Activated naive CD8-positive, alpha-beta T cell (primary cell): Measurements from ENCODE around the gene ZNF236.
"Not testable (repeated sequence)": the region's sequence is repeated elsewhere in the genome, so short reads cannot be mapped to it uniquely, and the experiment has no call there.

Experiments
- H3K27ac Mint-ChIP-seq: one replicate; pipeline ENCODE4 v1.8.0; 2021; ENCODE audit warnings: mixed read lengths
- H3K27me3 Mint-ChIP-seq: one replicate; pipeline ENCODE4 v1.8.0; 2021; ENCODE audit warnings: mixed read lengths
- H3K36me3 Mint-ChIP-seq: one replicate; pipeline ENCODE4 v1.8.0; 2021; ENCODE audit warnings: mixed read lengths
- H3K4me1 Mint-ChIP-seq: one replicate; pipeline ENCODE4 v1.8.0; 2021; ENCODE audit warnings: low read depth, mixed read lengths
- H3K4me3 Mint-ChIP-seq: one replicate; pipeline ENCODE4 v1.8.0; 2021; ENCODE audit warnings: mild to moderate bottlenecking, mixed read lengths
- H3K9me3 Mint-ChIP-seq: one replicate; pipeline ENCODE4 v1.8.0; 2021; ENCODE audit warnings: low read depth, mixed read lengths

ZNF236 gene

DNA sequence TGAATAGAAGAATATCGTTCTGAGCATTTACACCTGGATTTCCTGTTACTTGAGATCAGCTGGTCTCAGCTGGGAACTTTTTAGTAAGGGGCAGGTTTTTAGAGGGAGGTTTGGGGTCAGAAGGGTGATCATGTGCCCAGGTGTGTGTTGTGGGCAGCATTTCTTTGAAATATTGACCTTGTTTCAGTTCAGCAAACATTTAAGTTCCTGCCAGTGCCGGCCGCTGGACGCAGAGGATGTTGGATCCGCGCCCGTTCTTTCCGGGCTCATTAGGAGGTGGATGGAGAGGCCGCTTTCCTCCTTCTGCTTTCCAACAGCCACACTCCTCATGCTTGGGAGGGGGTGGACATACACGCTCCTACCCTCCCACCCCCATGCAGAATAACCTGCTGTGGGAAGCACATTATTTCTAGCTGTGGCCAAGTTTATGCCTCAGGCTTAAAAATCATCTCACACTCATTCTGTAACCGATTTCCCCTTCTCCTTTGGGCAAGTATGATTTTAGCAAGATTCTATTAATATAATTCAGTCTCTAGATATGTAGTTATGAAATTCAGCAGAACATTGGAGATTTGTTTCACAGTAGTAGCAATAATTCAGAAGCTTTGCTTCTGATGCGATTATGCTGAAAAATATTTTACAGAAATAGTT lies 131.4 kb downstream of the ZNF236 start:
- Mint-ChIP-seq H3K27me3 (no peaks in the 10 kb centered on the region), H3K4me3 (no peak overlapping the region), H3K36me3 (peaks cover 26% of the 10 kb centered on the region), H3K9me3 (no peaks in the 10 kb centered on the region), H3K4me1 (peaks cover 2% of the 10 kb centered on the region), H3K27ac (no peak overlapping the region)

- no peaks in the 10 kb centered on the region for H3K4me1 Mint-ChIP-seq
- peaks cover 26% of the 10 kb centered on the region for H3K36me3 Mint-ChIP-seq
- H3K27ac Mint-ChIP-seq: no peak overlapping the region
These were observed 133.3 kb downstream of the ZNF236 start for GRCh38 chr18:76955524-76956170.

GRCh38 chr18:76956648-76957047 lies 134.3 kb downstream of the ZNF236 start:
- Mint-ChIP-seq H3K4me3 (no peak overlapping the region), H3K9me3 (peaks cover under 1% of the 10 kb centered on the region), H3K36me3 (peaks cover 27% of the 10 kb centered on the region), H3K27ac (no peak overlapping the region), H3K27me3 (no peaks in the 10 kb centered on the region), H3K4me1 (no peaks in the 10 kb centered on the region)

More at GRCh38 chr18:76955524-76956170, 133.3 kb downstream of the ZNF236 start:
- no peak overlapping the region for H3K4me3 Mint-ChIP-seq
- H3K9me3 Mint-ChIP-seq: no peaks in the 10 kb centered on the region
- no peaks in the 10 kb centered on the region for H3K27me3 Mint-ChIP-seq

GRCh38 chr18:76957384-76958355 lies 135.3 kb downstream of the ZNF236 start:
- Mint-ChIP-seq H3K4me1 (peaks cover 4% of the 10 kb centered on the region), H3K9me3 (peaks cover 4% of the 10 kb centered on the region), H3K27ac (no peak overlapping the region), H3K36me3 (peaks cover 32% of the 10 kb centered on the region), H3K4me3 (no peak overlapping the region), H3K27me3 (no peaks in the 10 kb centered on the region)

GRCh38 chr18:76958692-76959341 lies 136.5 kb downstream of the ZNF236 start:
- H3K27ac Mint-ChIP-seq: no peak overlapping the region
- H3K4me1 Mint-ChIP-seq: peaks cover 15% of the 10 kb centered on the region
- peaks cover 41% of the 10 kb centered on the region for H3K36me3 Mint-ChIP-seq
- no peaks in the 10 kb centered on the region for H3K27me3 Mint-ChIP-seq
- H3K4me3 Mint-ChIP-seq: no peak overlapping the region
- H3K9me3 Mint-ChIP-seq: peaks cover 4% of the 10 kb centered on the region

- Mint-ChIP-seq H3K4me1 (peaks cover 19% of the 10 kb centered on the region), H3K4me3 (no peak overlapping the region), H3K27me3 (no peaks in the 10 kb centered on the region), H3K36me3 (peaks cover 45% of the 10 kb centered on the region), H3K27ac (no peak overlapping the region), H3K9me3 (peaks cover 4% of the 10 kb centered on the region)
These were observed 137.2 kb downstream of the ZNF236 start for GRCh38 chr18:76959605-76960004.

- H3K27ac Mint-ChIP-seq: no peak overlapping the region
- H3K4me1 Mint-ChIP-seq: peaks cover 19% of the 10 kb centered on the region
- peaks cover 45% of the 10 kb centered on the region for H3K36me3 Mint-ChIP-seq
- no peaks in the 10 kb centered on the region for H3K27me3 Mint-ChIP-seq
- no peak overlapping the region for H3K4me3 Mint-ChIP-seq
- peaks cover 4% of the 10 kb centered on the region for H3K9me3 Mint-ChIP-seq
These were observed 138.2 kb downstream of the ZNF236 start for GRCh38 chr18:76960528-76961035.

DNA sequence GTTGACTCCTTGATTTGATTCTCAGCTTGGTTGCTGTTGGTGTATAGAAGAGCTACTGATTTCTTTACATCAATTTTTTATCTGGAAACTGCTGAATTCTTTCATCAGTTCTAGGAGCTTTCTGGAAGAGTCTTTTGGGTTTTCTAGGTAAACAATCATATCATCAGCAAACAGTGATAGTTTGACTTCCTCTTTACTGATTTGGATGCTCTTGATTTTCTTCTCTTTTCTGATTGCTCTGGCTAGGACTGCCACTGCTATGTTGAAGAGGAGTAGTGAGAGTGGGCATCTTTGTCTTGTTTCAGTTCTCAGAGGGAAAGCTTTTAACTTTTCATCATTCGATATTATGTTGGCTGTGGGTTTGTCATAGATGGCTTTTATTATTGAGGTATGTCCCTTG lies 140.5 kb downstream of the ZNF236 start:
- no peak overlapping the region for H3K4me3 Mint-ChIP-seq

GRCh38 chr18:76963936-76964335 lies 141.6 kb downstream of the ZNF236 start:
- peaks cover 19% of the 10 kb centered on the region for H3K4me1 Mint-ChIP-seq
- peaks cover 4% of the 10 kb centered on the region for H3K9me3 Mint-ChIP-seq
- H3K27me3 Mint-ChIP-seq: no peaks in the 10 kb centered on the region
- no peak overlapping the region for H3K27ac Mint-ChIP-seq
- no peak overlapping the region for H3K4me3 Mint-ChIP-seq
- peaks cover 42% of the 10 kb centered on the region for H3K36me3 Mint-ChIP-seq

More for the DNA sequence above, 140.5 kb downstream of the ZNF236 start:
- peak overlapping the region; percentile 4 for H3K27ac Mint-ChIP-seq
- peaks cover 4% of the 10 kb centered on the region for H3K9me3 Mint-ChIP-seq
- H3K36me3 Mint-ChIP-seq: peaks cover 42% of the 10 kb centered on the region
- H3K4me1 Mint-ChIP-seq: peaks cover 19% of the 10 kb centered on the region
- H3K27me3 Mint-ChIP-seq: no peaks in the 10 kb centered on the region

DNA sequence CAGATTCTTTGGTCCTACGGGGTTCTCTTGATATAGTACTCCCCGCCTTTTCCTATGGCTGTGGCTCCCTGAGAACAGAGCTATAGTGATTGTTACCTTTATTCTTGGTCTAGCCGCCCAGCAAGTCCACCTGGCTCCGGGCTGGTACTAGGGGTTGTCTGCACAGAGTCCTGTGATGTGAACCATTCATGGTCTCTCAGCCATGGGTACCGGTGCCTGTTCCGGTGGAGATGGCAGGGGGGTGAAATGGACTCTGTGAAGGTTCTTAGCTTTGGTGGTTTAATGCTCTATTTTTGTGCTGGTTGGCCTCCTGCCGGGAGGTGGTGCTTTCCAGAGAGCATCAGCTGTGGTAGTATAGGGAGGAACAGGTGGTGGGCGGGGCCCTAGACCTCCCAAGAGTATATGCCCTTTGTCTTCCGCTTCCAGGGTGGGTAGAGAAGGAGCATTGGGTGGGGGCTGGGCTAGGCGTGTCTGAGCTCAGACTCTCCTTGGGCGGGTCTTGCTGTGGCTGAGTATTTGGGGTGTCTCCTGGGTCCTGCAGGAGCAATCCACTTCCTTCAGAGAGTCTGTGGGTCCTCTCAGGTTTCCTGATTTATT lies 143.3 kb downstream of the ZNF236 start:
- not testable (repeated sequence) for H3K27me3 Mint-ChIP-seq, H3K27ac Mint-ChIP-seq
- H3K4me1 Mint-ChIP-seq: peaks cover 19% of the 10 kb centered on the region

GRCh38 chr18:76967299-76967698 lies 144.9 kb downstream of the ZNF236 start:
- H3K27me3 Mint-ChIP-seq, H3K4me3 Mint-ChIP-seq, H3K27ac Mint-ChIP-seq, H3K9me3 Mint-ChIP-seq: not testable (repeated sequence)
- peaks cover 17% of the 10 kb centered on the region for H3K36me3 Mint-ChIP-seq
- H3K4me1 Mint-ChIP-seq: peaks cover 20% of the 10 kb centered on the region

More for the DNA sequence above, 143.3 kb downstream of the ZNF236 start:
- not testable (repeated sequence) for H3K9me3 Mint-ChIP-seq, H3K4me3 Mint-ChIP-seq
- H3K36me3 Mint-ChIP-seq: peaks cover 30% of the 10 kb centered on the region

- Mint-ChIP-seq H3K4me1 (peaks cover 15% of the 10 kb centered on the region), H3K27me3 (no peaks in the 10 kb centered on the region), H3K27ac (no peak overlapping the region), H3K36me3 (peaks cover 11% of the 10 kb centered on the region), H3K4me3 (no peak overlapping the region), H3K9me3 (no peaks in the 10 kb centered on the region)
These were observed 145.5 kb downstream of the ZNF236 start for GRCh38 chr18:76967721-76968472.

DNA sequence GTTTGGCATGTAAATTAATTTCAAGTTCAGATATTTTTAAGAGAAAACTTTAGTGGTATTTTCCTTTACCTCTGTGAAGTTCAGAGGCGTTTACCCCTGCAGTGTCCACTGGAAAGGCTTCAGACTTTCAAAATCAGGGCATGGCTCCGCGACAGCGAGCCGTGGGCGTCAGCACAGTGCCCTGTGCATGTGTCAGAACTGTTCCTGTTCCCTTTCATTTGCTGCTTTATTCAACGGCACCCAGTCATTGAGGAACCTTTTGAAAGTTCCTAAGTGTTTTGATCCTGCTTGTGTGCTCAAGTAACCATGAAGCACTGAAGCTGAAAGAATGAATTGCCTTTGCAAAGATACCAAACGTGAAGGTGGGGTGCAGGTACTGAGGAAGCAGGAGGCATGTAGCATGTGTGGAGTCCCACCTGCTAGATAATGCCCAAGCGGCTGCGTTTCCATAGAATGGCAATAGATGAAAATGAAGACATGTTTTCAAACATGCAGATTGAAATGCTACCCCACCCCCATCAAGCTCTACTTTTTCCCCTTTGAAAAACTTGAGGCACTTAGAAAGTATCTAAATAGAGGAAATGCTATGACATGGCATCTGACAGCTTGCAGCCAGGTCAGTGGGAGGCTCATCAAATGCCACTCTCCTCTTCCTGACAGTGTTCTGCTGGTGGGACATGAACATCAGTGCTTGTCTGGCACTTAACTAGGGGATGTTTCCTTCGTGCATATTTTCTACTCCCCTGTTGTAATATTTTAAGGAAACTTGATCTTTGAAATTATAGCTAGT lies 148.6 kb downstream of the ZNF236 start:
- H3K4me3 Mint-ChIP-seq: no peak overlapping the region
- H3K27ac Mint-ChIP-seq: no peak overlapping the region
- H3K27me3 Mint-ChIP-seq: no peaks in the 10 kb centered on the region
- no peaks in the 10 kb centered on the region for H3K9me3 Mint-ChIP-seq
- no peaks in the 10 kb centered on the region for H3K36me3 Mint-ChIP-seq
- H3K4me1 Mint-ChIP-seq: peaks cover 1% of the 10 kb centered on the region
